Ectodermal cell (in vitro differentiated cells): ENCODE measurements around the gene NAT10.

Experiments used
- H3K27ac ChIP-seq: 2 replicates; pipeline ENCODE4 v1.7.0; 2013; ENCODE audit warnings: mild to moderate bottlenecking, low read depth, low read length; ENCODE audit not compliant: insufficient read depth, poor library complexity, severe bottlenecking
- H3K27me3 ChIP-seq: 2 replicates; pipeline ENCODE4 v1.7.0; 2013; ENCODE audit warnings: mild to moderate bottlenecking, low read length; ENCODE audit not compliant: insufficient read depth, control insufficient read depth, poor library complexity, severe bottlenecking
- H3K36me3 ChIP-seq: one replicate; pipeline ENCODE4 v1.7.0; 2013; ENCODE audit warnings: low read length; ENCODE audit not compliant: control insufficient read depth, insufficient read depth
- H3K4me1 ChIP-seq: one replicate; pipeline ENCODE4 v1.7.0; 2013; ENCODE audit warnings: low read length; ENCODE audit not compliant: control insufficient read depth, insufficient read depth
- H3K4me3 ChIP-seq: 2 replicates; pipeline ENCODE4 v1.7.0; 2013; ENCODE audit warnings: low read depth, low read length, control low read depth; ENCODE audit not compliant: insufficient read depth
- H3K9me3 ChIP-seq: 2 replicates; pipeline ENCODE4 v1.7.0; 2013; ENCODE audit warnings: mild to moderate bottlenecking, low read length, moderate library complexity; ENCODE audit not compliant: control insufficient read depth
- WGBS, 2 experiments: methylation state at CpG; one replicate each; pipeline ENCODE4 v1.1.7; 2013; ENCODE audit warnings: missing lambda C conversion rate in 2 of 2; 5-methylcytosine and 5-hydroxymethylcytosine counted together

NAT10 gene

DNA sequence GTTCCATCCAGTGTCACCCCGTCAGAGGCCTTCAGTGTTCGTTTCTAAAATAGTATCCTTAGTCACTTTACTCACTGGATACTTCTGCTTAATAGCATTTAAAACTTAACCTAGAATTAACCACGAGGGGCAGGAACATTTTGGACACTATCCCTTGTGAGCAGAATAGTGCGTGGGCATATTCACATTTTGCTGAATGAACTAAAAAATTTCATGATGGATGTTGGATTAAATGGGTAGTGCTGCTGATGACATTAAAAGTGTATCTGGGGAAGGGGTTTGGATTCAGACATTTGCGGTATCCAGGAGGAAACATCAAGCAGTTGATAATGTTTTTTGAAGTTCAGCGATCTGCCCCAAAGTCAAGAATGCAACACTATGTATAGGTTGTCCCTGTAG, 750 bp upstream of the NAT10 start:
- Histone ChIP-seq H3K4me3 (peak overlapping the region; percentile 97), H3K27ac (peak overlapping the region; percentile 89), H3K4me1 (peaks cover 3% of the 10 kb centered on the region), H3K27me3 (no peaks in the 10 kb centered on the region), H3K36me3 (peaks cover 12% of the 10 kb centered on the region), H3K9me3 (no peaks in the 10 kb centered on the region)
- 36 to 40% methylated on average over 6 of the region's 6 CpGs for WGBS, 2 experiments

DNA sequence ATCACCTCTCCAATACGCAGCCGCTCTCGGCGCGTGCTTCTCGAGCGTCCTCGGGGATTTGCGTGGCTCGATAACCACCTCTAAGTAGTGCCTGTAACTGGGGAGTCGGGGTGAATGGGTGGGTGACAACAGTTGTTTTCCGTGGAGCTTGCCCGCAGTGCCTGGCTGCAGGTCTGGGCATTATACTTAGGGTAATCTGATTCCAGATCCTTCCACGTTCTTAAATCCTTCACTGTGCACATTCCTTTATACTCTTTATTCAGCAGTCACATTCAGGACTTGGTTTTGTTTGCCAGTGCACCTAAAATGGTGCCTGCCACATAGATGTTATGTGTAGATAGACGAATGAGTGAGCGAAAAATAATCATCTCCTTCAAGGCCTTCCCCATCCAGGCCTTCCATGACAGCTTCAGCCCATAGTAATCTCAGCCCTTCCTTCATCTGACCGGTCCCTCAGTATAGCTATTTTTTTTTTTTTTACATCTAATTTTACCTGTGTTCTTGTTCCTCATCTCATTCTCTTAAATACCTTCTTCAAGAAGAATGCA, 602 bp downstream of the NAT10 start:
- Histone ChIP-seq H3K27ac (peak overlapping the region; percentile 89), H3K4me3 (peak overlapping the region; percentile 97), H3K36me3 (peaks cover 10% of the 10 kb centered on the region), H3K9me3 (no peaks in the 10 kb centered on the region), H3K27me3 (no peaks in the 10 kb centered on the region), H3K4me1 (peaks cover 3% of the 10 kb centered on the region)
- WGBS, 2 experiments: 1 to 6% methylated on average over 15 to 17 of the region's 17 CpGs

- H3K9me3 ChIP-seq: no peaks in the 10 kb centered on the region
- 93 to 94% methylated on average over 6 of the region's 6 CpGs for WGBS, 2 experiments
- no peaks in the 10 kb centered on the region for H3K27me3 ChIP-seq
- H3K36me3 ChIP-seq: peaks cover 34% of the 10 kb centered on the region
- H3K4me1 ChIP-seq: peaks cover 2% of the 10 kb centered on the region
- no peak overlapping the region for H3K4me3 ChIP-seq
- no peak overlapping the region for H3K27ac ChIP-seq
Observed at GRCh38 chr11:34111722-34112270, 6.4 kb downstream of the NAT10 start.

GRCh38 chr11:34114014-34114413, 8.6 kb downstream of the NAT10 start:
- Histone ChIP-seq H3K27ac (no peak overlapping the region), H3K4me1 (no peaks in the 10 kb centered on the region), H3K4me3 (no peak overlapping the region), H3K36me3 (peaks cover 43% of the 10 kb centered on the region), H3K27me3 (no peaks in the 10 kb centered on the region), H3K9me3 (no peaks in the 10 kb centered on the region)
- WGBS, 2 experiments: 94 to 95% methylated on average over 2 of the region's 2 CpGs

DNA sequence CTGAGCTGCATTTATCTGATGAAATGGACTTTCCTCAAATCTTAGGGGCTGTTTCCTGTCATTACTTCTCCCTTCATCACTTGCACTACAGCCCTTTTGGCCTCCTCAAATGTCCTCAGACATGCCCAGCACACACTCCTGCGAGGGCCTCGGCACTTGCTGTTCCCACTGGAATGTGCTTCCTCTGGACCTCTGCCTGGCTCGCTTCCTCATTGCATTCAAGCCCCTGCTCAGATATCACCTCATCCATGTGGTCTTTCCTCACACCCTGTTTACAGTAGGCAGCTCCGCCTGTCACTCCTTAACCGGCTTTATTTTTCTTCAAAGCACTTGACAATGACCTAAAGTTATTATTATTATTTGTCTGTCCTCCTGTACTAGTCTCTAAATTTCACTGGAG, 9.0 kb downstream of the NAT10 start:
- 97 to 98% methylated on average over 5 of the region's 5 CpGs for WGBS, 2 experiments
- peaks cover 48% of the 10 kb centered on the region for H3K36me3 ChIP-seq
- H3K4me1 ChIP-seq: no peaks in the 10 kb centered on the region
- H3K9me3 ChIP-seq: no peaks in the 10 kb centered on the region
- H3K27me3 ChIP-seq: no peaks in the 10 kb centered on the region
- no peak overlapping the region for H3K4me3 ChIP-seq
- no peak overlapping the region for H3K27ac ChIP-seq

DNA sequence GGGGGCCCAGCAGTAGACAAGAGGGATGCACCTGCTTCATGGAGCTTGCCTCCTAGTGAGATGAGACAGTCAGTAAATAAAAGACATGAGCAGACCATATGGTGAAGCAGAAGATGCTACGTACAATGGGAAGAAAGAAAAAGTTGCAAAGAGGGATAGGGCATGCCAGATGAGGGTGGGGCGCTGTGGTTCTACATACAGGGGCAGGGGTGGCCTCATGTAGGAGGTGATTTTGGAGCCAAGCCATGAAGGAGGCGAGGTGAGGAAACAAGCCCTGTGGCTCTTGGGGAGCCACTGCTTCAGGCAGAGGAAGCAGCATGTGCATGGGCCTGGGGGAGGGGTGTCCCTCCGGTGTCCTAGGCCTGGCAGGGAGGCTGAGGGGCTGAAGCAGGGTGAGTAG, 15.2 kb downstream of the NAT10 start:
- Histone ChIP-seq H3K36me3 (peaks cover 45% of the 10 kb centered on the region), H3K27me3 (no peaks in the 10 kb centered on the region), H3K4me3 (no peak overlapping the region), H3K9me3 (no peaks in the 10 kb centered on the region), H3K27ac (no peak overlapping the region), H3K4me1 (no peaks in the 10 kb centered on the region)
- WGBS, 2 experiments: 93 to 96% methylated on average over 4 of the region's 4 CpGs

DNA sequence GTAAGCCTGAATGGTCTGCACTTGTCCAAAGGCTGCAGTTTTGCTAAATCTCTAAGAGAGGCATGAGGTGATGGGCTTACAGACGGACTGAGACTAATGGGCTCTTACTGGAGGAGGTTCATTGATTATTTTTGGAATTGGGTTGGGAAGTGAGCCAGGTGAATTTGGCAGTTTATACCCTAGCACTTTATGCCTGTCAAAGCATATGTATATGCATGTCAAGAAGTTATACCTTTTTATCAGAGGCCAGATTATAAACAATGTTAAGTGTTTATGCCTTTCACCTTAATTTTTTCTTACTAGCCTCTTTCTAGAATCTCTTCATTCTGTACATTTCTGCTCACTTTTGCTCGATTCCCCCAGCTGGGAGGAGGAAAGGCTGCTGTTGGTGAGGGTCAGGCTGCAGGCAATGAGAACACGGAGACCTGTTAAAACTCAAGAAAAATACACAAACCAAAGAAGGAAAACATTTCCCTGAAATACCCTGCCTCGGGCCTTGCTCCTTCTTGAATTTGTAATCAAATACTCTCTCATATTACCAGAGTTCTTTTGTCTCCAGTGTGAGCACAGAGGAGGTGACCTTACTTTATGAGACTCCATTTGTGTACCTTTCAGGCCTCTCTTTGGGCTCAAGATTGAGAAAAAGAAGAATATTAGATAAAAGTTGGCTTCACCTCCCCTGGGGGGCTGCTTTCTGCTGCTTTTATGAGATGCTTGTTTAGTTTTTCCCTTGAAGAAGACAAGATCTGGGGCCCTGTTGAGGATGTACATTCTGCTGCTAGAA, 19.6 kb downstream of the NAT10 start:
- no peaks in the 10 kb centered on the region for H3K9me3 ChIP-seq
- no peak overlapping the region for H3K4me3 ChIP-seq
- no peaks in the 10 kb centered on the region for H3K27me3 ChIP-seq
- no peaks in the 10 kb centered on the region for H3K4me1 ChIP-seq
- 87 to 89% methylated on average over 3 to 4 of the region's 4 CpGs for WGBS, 2 experiments
- peaks cover 44% of the 10 kb centered on the region for H3K36me3 ChIP-seq
- no peak overlapping the region for H3K27ac ChIP-seq

GRCh38 chr11:34126959-34127848, 21.8 kb downstream of the NAT10 start:
- peaks cover 35% of the 10 kb centered on the region for H3K36me3 ChIP-seq
- H3K27ac ChIP-seq: no peak overlapping the region

GRCh38 chr11:34128824-34129223, 23.4 kb downstream of the NAT10 start:
- no peaks in the 10 kb centered on the region for H3K9me3 ChIP-seq
- no peaks in the 10 kb centered on the region for H3K4me1 ChIP-seq
- no peaks in the 10 kb centered on the region for H3K27me3 ChIP-seq
- 95 to 99% methylated on average over 3 of the region's 3 CpGs for WGBS, 2 experiments
- H3K36me3 ChIP-seq: peaks cover 23% of the 10 kb centered on the region
- H3K4me3 ChIP-seq: no peak overlapping the region
- no peak overlapping the region for H3K27ac ChIP-seq

More at GRCh38 chr11:34126959-34127848, 21.8 kb downstream of the NAT10 start:
- WGBS, 2 experiments: 92 to 93% methylated on average over 12 of the region's 12 CpGs
- Histone ChIP-seq H3K4me3 (no peak overlapping the region), H3K9me3 (no peaks in the 10 kb centered on the region), H3K27me3 (no peaks in the 10 kb centered on the region), H3K4me1 (no peaks in the 10 kb centered on the region)
